Esophagus squamous epithelium (tissue), 5 donors: Measurements from ENCODE around the gene CREBBP. TPM values are rescaled to one million over a fixed set of nuclear protein-coding genes. Genes with fewer than 3 reads are reported as not detected.

Experiments
- DNase-seq: peaks from one replicate; lab custom pipeline; 2025; lab: John Stamatoyannopoulos, UW
- H3K27ac ChIP-seq, 4 donors: fragments of 200-600 bp; sonication (generic); one replicate each; pipeline ENCODE4 v1.5.1; 2016 to 2019; ENCODE audit warnings: mild to moderate bottlenecking in 1 of 4
- H3K27me3 ChIP-seq, 4 donors: fragments of 200-600 bp; sonication (generic); 1 replicate in 3 of 4; 2 replicates in 1 of 4; pipeline versions ENCODE4 v1.5.1 to v1.6.0; 2017 to 2021; ENCODE audit warnings: antibody characterized with exemption in 1 of 4
- H3K36me3 ChIP-seq, 3 donors: fragments of 200-600 bp; sonication (generic); one replicate each; pipeline ENCODE4 v1.5.1; 2016 to 2019
- H3K4me1 ChIP-seq, 3 donors: fragments of 200-600 bp; sonication (generic); one replicate each; pipeline ENCODE4 v1.5.1; 2017 to 2019
- H3K4me3 ChIP-seq, 4 donors: fragments of 200-600 bp; sonication (generic); 1 replicate in 3 of 4; 2 replicates in 1 of 4; pipeline ENCODE4 v1.5.1; 2016 to 2019; ENCODE audit warnings: mild to moderate bottlenecking in 2 of 4, moderate library complexity in 1 of 4
- H3K9me3 ChIP-seq, 3 donors: fragments of 200-600 bp; sonication (generic); one replicate each; pipeline ENCODE4 v1.5.1; 2016 to 2019
- CTCF ChIP-seq, 6 experiments: fragments of 450-650 bp in 4 of 6; fragments of 200-600 bp in 2 of 6; sonication (generic) in 2 of 6; IDR thresholded peaks; one replicate each; pipeline ENCODE4 v1.5.1; 2016 to 2019; ENCODE audit warnings: antibody characterized with exemption in 6 of 6, mild to moderate bottlenecking in 4 of 6, moderate library complexity in 4 of 6
- POLR2A ChIP-seq, 4 donors: fragments of 450-650 bp; IDR thresholded peaks; one replicate each; pipeline ENCODE4 v1.6.1; 2017; ENCODE audit warnings: antibody characterized with exemption in 4 of 4, mild to moderate bottlenecking in 4 of 4, moderate library complexity in 3 of 4
- WGBS, 2 donors: methylation state at CpG; one replicate each; pipeline ENCODE4 v1.1.5; 2018; 5-methylcytosine and 5-hydroxymethylcytosine counted together
- intact Hi-C: fragments of 100-400 bp; cut with DNase I; formaldehyde crosslinking; loops from one replicate; pipeline ENCODE4 v1.15.0; 2022
- total RNA-seq, 4 donors: library from RNA; depleted of rRNA; stranded (reverse); fragments of >200 nt; gene quantifications; one replicate each; pipeline ENCODE4 v1.1.0, GENCODE V29; 2016
- donor health status: DM: yes; HTN: yes; CAD: no.

The CREBBP gene
- total RNA-seq, 4 donors from 2014 or later = 14.5 to 53.6 (median 37.5) TPM

DNA sequence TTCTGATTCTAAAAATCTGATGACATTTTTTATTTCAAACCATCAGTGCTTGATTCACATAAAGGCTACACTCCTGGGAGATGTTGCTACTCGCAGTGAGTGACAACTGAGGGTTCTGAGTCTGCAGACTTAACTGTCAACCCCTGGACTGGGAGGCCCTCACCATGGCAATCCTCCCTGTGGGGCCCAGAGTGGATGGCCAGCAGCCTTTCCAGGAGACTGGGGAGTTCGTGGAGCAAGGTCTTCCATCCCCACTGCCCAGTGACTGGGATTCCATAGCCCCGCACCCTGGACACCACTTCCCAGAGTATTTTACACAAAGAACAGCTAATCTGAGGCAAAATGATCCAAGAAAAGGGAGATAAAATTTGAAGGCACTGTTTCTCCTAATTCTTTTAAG is 59.3 kb downstream of the CREBBP start:
- DNase-seq = no peak
- Histone ChIP-seq H3K4me3 (no peak overlapping the region), H3K4me1 (peaks cover 55 to 100% (median 61%) of the 10 kb centered on the region in 3 donors), H3K9me3 (no peaks in the 10 kb centered on the region), H3K27me3 (no peaks in the 10 kb centered on the region), H3K36me3 (no peaks in the 10 kb centered on the region), H3K27ac (no peak overlapping the region)
- WGBS, 2 donors = 74 to 94% methylated on average over 2 to 3 of the region's 3 CpGs
- TF ChIP-seq CTCF (IDR thresholded peaks at IDR 0.05) (no peak), POLR2A (IDR thresholded peaks at IDR 0.05) (no peak)
- intact Hi-C loops = no loop called here

- Histone ChIP-seq H3K4me3 (peak overlapping the region in 1 of 4 donors; percentile 5), H3K27me3 (no peaks in the 10 kb centered on the region), H3K36me3 (no peaks in the 10 kb centered on the region), H3K9me3 (no peaks in the 10 kb centered on the region), H3K4me1 (peaks cover 55 to 97% (median 61%) of the 10 kb centered on the region in 3 donors), H3K27ac (peak overlapping the region in 3 of 4 donors; percentile 11 to 36 (median 12))
- intact Hi-C loops = no loop called here
- no peak for DNase-seq
- TF ChIP-seq POLR2A (IDR thresholded peaks at IDR 0.05) (no peak), CTCF (IDR thresholded peaks at IDR 0.05) (no peak)
- 23 to 40% methylated on average over 8 of the region's 8 CpGs for WGBS, 2 donors
Measured at GRCh38 chr16:3819746-3820724, 60.5 kb downstream of the CREBBP start.

- no peaks in the 10 kb centered on the region for H3K36me3 ChIP-seq
- WGBS, 2 donors = 73 to 76% methylated on average over 5 to 6 of the region's 6 CpGs
- H3K9me3 ChIP-seq = no peaks in the 10 kb centered on the region
- H3K27ac ChIP-seq = no peak overlapping the region
- peaks cover 50 to 93% (median 55%) of the 10 kb centered on the region in 3 donors for H3K4me1 ChIP-seq
- intact Hi-C loops = no loop called here
- H3K4me3 ChIP-seq = no peak overlapping the region
- no peak for TF ChIP-seq CTCF (IDR thresholded peaks at IDR 0.05)
- no peak for TF ChIP-seq POLR2A (IDR thresholded peaks at IDR 0.05)
- H3K27me3 ChIP-seq = no peaks in the 10 kb centered on the region
- no peak for DNase-seq
Measured at GRCh38 chr16:3819175-3819527, 61.4 kb downstream of the CREBBP start.

GRCh38 chr16:3816326-3816725 is 64.2 kb downstream of the CREBBP start:
- no peaks in the 10 kb centered on the region for H3K27me3 ChIP-seq
- H3K4me1 ChIP-seq = peaks cover 27 to 85% (median 32%) of the 10 kb centered on the region in 3 donors
- H3K36me3 ChIP-seq = no peaks in the 10 kb centered on the region
- TF ChIP-seq POLR2A (IDR thresholded peaks at IDR 0.05) (no peak), CTCF (IDR thresholded peaks at IDR 0.05) (no peak)
- intact Hi-C loops = no loop called here
- no peaks in the 10 kb centered on the region for H3K9me3 ChIP-seq
- WGBS, 2 donors = 60 to 70% methylated on average over 3 of the region's 3 CpGs
- DNase-seq = no peak
- no peak overlapping the region for H3K27ac ChIP-seq
- no peak overlapping the region for H3K4me3 ChIP-seq

DNA sequence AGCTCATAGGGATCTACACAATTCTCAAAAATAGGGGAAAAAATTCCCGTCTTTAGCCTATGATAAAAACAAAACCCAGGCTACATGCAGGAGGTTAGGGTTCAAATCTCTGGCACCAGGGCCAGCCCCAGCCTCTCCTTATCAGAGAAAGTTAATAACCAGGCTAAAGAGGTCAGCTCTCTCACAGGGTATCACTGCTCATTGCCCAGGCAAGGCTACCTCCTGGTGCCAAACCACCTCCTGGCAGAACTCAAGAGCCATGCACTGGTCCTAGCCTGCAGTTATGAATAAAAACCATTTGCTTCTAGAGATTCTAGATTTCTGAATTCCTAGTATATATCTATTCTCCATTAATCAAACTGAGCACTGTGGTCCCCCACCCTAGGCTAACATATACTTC is 65.8 kb downstream of the CREBBP start:
- Histone ChIP-seq H3K27me3 (no peaks in the 10 kb centered on the region), H3K27ac (no peak overlapping the region), H3K4me1 (peaks cover 15 to 80% (median 19%) of the 10 kb centered on the region in 3 donors), H3K36me3 (peaks cover 0 to 10% (median 4%) of the 10 kb centered on the region in 3 donors), H3K4me3 (no peak overlapping the region), H3K9me3 (no peaks in the 10 kb centered on the region)
- DNase-seq = no peak
- intact Hi-C loops = no loop called here
- no peak for TF ChIP-seq CTCF (IDR thresholded peaks at IDR 0.05)
- TF ChIP-seq POLR2A (IDR thresholded peaks at IDR 0.05) = no peak
- WGBS, 2 donors = 88 to 89% methylated on average over 1 of the region's 1 CpG
